ENCODE results near the gene GIPC3.
"Not testable (repeated sequence)": the region's sequence is repeated elsewhere in the genome, so short reads cannot be mapped to it uniquely, and the experiment has no call there.

The GIPC3 gene

GRCh38 chr19:3618811-3619630 is 33.7 kb downstream of the GIPC3 start:
- DNase-seq (ENCODE audit: low spot score) = no peak

GRCh38 chr19:3619631-3620012 is 34.3 kb downstream of the GIPC3 start:
- no peak for DNase-seq (ENCODE audit: low spot score)

GRCh38 chr19:3620145-3620816 is 35.0 kb downstream of the GIPC3 start:
- no peak for DNase-seq (ENCODE audit: low spot score)

- no peak for DNase-seq (ENCODE audit: low spot score)
Observed at GRCh38 chr19:3620817-3621547, 35.7 kb downstream of the GIPC3 start.

- no peak for DNase-seq (ENCODE audit: low spot score)
Observed at GRCh38 chr19:3621689-3622088, 36.4 kb downstream of the GIPC3 start.

- no peak for DNase-seq (ENCODE audit: low spot score)
Observed at GRCh38 chr19:3622224-3622623, 36.9 kb downstream of the GIPC3 start.

- no peak for DNase-seq (ENCODE audit: low spot score)
Observed at GRCh38 chr19:3623716-3624115, 38.4 kb downstream of the GIPC3 start.

GRCh38 chr19:3625996-3626472 is 40.8 kb downstream of the GIPC3 start:
- DNase-seq (ENCODE audit: low spot score) = peak; percentile 24

- peak; percentile 100 for DNase-seq (ENCODE audit: low spot score)
Observed at GRCh38 chr19:3626473-3627350, 41.4 kb downstream of the GIPC3 start, which contains the start of gene CACTIN. CACTIN (minus strand) TSS chr19:3626790; CDS start chr19:3626762, 28 bp downstream.

GRCh38 chr19:3627351-3627723 is 42.1 kb downstream of the GIPC3 start:
- DNase-seq (ENCODE audit: low spot score) = no peak

GRCh38 chr19:3628766-3629165 is 43.5 kb downstream of the GIPC3 start:
- DNase-seq (ENCODE audit: low spot score) = not testable (repeated sequence)

- no peak for DNase-seq (ENCODE audit: low spot score)
Observed at GRCh38 chr19:3631053-3631861, 46.0 kb downstream of the GIPC3 start.

- no peak for DNase-seq (ENCODE audit: low spot score)
Observed at GRCh38 chr19:3632098-3632497, 46.8 kb downstream of the GIPC3 start.

- DNase-seq (ENCODE audit: low spot score) = no peak
Observed at GRCh38 chr19:3632739-3633558, 47.7 kb downstream of the GIPC3 start.

GRCh38 chr19:3633559-3633988 is 48.3 kb downstream of the GIPC3 start:
- DNase-seq (ENCODE audit: low spot score) = no peak

GRCh38 chr19:3634496-3635045 is 49.3 kb downstream of the GIPC3 start:
- no peak for DNase-seq (ENCODE audit: low spot score)

GRCh38 chr19:3636506-3636905 is 51.2 kb downstream of the GIPC3 start:
- DNase-seq (ENCODE audit: low spot score) = no peak

- no peak for DNase-seq (ENCODE audit: low spot score)
Observed at GRCh38 chr19:3636962-3637361, 51.7 kb downstream of the GIPC3 start.

GRCh38 chr19:3637621-3638020 is 52.3 kb downstream of the GIPC3 start:
- DNase-seq (ENCODE audit: low spot score) = no peak

Measured in hematopoietic multipotent progenitor cell treated with erythropoietin and hydrocortisone succinate and interleukin-3 and kit ligand, for 15 days (in vitro differentiated cells).